ENCODE data around the gene KLHL29. TPM values are rescaled to one million over a fixed set of nuclear protein-coding genes. Genes with fewer than 3 reads are reported as not detected.

KLHL29 gene
- total RNA-seq, 1 donor from 2014 or later = 12.9 TPM

DNA sequence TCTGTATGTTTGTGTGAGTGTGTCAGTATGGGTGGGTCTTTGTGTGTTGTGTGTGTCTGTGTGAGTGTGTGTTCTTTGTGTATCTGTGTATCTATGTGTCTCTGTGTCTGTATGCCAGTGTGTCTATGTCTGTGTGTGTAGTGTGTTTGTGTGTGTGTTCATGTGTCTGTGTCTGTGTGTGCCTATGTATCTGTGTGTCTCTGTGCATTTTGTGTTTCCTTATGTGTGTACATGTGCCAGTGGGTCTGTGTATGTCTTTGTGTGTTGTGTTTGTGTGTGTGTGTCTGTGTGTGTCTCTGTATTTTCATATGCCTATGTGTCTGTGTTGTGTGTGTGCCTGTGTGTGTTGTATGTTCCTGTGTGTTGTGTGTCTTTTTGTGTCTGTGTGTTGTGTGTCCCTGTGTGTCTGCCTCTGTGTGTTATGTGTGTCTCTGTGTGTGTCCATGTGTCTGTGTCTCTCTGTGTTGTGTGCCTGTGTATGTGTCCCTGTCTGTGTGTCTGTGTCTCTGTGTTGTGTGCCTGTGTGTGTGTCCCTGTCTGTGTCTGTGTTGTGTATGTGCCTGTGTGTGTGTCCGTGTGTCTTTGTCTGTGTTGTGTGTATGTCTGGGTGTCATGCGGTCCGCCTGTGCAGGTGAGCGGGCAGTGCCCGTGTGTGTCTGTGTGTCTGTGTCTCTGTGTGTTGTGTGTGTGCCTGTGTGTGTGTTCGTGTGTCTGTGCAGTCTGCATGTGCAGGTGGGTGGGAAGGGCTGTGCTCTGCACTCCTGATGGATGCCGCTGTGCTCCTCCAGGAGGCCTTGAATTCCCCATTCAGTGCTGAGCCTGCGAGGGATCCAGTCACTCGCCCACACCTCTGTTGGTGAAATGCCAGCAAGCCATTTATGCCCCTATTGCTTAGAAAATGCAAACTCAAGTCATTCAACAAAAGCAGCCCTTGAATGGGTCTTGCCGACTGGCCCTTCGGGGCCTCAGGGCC is 37.4 kb downstream of the KLHL29 start:
- no peak for DNase-seq
- ATAC-seq = no peak

DNA sequence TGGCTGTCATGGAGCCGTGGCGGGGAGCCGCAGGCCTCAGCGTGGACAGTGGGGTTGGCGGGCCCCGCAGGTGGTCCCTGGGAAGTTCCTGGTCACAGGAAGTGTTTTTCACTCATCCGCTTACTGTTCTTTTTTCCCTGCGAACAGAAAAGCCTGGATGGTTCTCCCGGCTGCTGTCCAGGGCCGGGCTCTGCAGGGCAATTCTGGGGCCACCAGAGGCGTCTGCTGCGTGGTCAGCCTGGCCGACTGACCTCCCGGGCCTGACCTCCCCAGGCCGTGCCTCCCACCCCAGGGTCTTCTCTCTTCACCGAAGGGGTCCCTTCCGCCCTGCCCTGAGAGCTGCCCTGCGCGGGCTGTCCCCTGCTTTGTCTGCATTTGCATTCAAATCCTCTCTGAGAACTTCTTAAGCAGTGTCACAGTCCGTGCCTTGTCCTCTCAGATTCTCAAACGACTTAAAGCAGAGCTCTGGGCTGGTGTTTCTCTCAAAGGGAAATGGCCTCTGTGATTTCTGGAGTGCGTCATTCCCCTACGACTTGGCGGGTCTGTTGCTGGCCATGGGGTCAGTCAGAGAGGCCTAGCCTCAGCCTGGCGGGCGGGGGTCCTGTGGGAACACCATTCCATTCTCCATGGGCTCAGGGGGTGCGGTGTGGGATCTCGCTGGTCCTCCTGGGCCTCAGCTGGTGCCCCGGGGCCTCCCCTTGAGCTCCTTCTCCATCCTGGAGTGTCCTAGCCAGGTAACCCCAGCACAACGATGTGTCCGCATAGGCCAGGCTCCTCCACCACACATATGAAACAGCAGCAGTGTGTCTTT is 38.3 kb downstream of the KLHL29 start:
- DNase-seq = no peak
- H3K4me3 ChIP-seq = no peak overlapping the region

More for the DNA sequence above, 37.4 kb downstream of the KLHL29 start:
- TF ChIP-seq, protein P1, sequence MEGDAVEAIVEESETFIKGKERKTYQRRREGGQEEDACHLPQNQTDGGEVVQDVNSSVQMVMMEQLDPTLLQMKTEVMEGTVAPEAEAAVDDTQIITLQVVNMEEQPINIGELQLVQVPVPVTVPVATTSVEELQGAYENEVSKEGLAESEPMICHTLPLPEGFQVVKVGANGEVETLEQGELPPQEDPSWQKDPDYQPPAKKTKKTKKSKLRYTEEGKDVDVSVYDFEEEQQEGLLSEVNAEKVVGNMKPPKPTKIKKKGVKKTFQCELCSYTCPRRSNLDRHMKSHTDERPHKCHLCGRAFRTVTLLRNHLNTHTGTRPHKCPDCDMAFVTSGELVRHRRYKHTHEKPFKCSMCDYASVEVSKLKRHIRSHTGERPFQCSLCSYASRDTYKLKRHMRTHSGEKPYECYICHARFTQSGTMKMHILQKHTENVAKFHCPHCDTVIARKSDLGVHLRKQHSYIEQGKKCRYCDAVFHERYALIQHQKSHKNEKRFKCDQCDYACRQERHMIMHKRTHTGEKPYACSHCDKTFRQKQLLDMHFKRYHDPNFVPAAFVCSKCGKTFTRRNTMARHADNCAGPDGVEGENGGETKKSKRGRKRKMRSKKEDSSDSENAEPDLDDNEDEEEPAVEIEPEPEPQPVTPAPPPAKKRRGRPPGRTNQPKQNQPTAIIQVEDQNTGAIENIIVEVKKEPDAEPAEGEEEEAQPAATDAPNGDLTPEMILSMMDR (IDR thresholded peaks at IDR 0.05) = no peak
- Histone ChIP-seq H3K4me3 (no peak overlapping the region), H3K27me3 (ENCODE audit: low read depth) (no peaks in the 10 kb centered on the region), H3K27ac (no peak overlapping the region), H3K36me3 (no peaks in the 10 kb centered on the region), H3K4me1 (peaks cover 11% of the 10 kb centered on the region), H3K9me3 (no peaks in the 10 kb centered on the region)
- intact Hi-C loops (cut with DNase I) = no loop called here

DNA sequence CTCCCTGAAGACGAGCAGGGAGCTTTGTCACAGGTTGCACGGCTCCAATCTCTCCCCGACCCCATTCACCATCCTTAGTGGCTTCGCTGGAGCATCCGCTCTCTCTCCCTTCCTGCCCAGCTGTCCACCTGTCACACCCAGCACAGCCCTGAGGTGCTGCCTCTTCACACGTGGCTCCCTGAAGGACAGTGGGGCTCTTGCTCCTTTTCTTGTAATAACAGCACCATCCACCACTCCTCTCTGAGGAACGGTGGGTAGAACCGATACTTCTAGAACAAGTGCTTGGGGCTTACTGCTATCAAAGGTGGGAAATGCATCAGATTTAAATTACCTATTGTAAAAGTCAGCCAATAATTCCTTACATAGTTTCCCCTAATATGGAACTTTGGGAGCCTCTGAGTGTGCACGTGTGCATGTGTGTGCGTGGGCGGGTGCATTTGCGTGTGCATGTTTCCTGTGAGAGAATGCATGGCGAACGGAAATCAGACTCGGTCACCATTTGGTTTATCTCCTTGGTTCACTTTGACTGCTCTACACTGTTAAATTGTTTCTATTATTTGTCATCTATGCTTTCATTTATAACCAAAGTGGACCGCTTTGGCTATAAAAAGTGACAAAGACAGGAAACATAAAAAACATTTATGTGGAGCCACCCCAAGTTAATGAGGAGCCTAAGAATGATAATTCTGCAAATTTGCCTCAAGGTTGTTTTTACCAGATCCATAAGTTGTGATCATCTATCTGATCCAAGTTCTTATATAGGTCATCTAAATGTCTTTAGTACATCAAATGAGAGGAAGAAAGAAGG is 39.1 kb downstream of the KLHL29 start:
- Histone ChIP-seq H3K4me1 (peaks cover 11% of the 10 kb centered on the region), H3K27ac (no peak overlapping the region), H3K9me3 (no peaks in the 10 kb centered on the region), H3K4me3 (no peak overlapping the region), H3K27me3 (ENCODE audit: low read depth) (no peaks in the 10 kb centered on the region), H3K36me3 (no peaks in the 10 kb centered on the region)
- ATAC-seq (no peak), DNase-seq (no peak)
- TF ChIP-seq, protein P1 (IDR thresholded peaks at IDR 0.05) = no peak
- intact Hi-C loops (cut with DNase I) = no loop called here

More for the DNA sequence above, 38.3 kb downstream of the KLHL29 start:
- ATAC-seq = no peak
- Histone ChIP-seq H3K27me3 (ENCODE audit: low read depth) (no peaks in the 10 kb centered on the region), H3K27ac (no peak overlapping the region), H3K36me3 (no peaks in the 10 kb centered on the region), H3K4me1 (peaks cover 11% of the 10 kb centered on the region), H3K9me3 (no peaks in the 10 kb centered on the region)
- TF ChIP-seq, protein P1 (IDR thresholded peaks at IDR 0.05) = no peak
- intact Hi-C loops (cut with DNase I) = no loop called here

DNA sequence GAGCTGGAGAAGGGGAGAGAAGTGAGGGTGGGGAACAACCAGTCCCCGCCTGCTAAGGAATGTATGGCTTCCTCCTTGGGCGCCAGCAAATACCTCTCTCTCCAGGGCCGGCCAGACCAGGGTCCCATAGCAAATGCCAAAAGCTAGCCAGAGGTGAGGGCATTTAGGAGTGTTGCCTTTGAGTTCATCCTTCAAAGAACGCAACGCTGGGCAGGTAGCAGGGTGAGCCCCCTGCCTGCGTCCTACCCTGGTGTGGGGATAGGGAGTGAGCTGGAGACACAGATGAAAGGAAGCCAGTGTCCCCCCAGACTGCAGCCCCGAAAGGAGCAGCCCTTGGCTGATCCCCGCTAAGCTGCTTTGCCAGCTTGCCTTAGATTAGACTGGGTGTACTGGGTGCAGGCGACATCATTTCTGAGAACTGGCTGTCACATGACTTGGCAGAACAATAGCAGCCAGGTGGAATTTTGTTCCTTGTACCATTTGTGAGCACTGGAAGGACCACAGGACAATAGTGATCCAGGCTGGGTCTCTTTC is 40.4 kb downstream of the KLHL29 start:
- Histone ChIP-seq H3K4me3 (no peak overlapping the region), H3K4me1 (peaks cover 11% of the 10 kb centered on the region), H3K36me3 (no peaks in the 10 kb centered on the region), H3K27me3 (ENCODE audit: low read depth) (no peaks in the 10 kb centered on the region), H3K9me3 (no peaks in the 10 kb centered on the region), H3K27ac (peak overlapping the region; percentile 62)
- intact Hi-C loops (cut with DNase I) = no loop called here
- TF ChIP-seq, protein P1 (IDR thresholded peaks at IDR 0.05) = no peak
- DNase-seq (no peak), ATAC-seq (peak in 1 of 2 donors; percentile 18)

DNA sequence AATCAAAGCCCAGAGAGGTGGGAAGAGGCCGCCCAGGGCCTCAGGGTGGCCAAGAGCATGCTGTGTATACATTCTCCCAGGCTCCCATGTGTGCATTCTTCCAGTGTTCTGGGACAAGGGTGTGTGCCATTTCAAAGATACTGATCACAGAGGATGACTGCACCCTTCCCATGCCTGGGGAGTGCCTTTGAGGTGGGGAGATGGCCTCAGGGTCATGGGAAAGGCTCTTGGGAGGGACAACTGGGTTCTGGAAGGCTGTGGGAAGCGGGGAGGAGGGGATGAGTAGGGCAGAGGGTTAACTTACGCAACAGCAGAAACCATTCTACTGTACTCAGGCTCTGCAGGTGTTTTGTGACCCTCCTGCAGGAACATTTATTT is 40.9 kb downstream of the KLHL29 start:
- Histone ChIP-seq H3K4me3 (no peak overlapping the region), H3K9me3 (no peaks in the 10 kb centered on the region), H3K4me1 (peaks cover 11% of the 10 kb centered on the region), H3K27ac (peak overlapping the region; percentile 62), H3K36me3 (no peaks in the 10 kb centered on the region), H3K27me3 (ENCODE audit: low read depth) (no peaks in the 10 kb centered on the region)
- ATAC-seq (peak in 1 of 2 donors; percentile 7), DNase-seq (no peak)
- TF ChIP-seq, protein P1 (IDR thresholded peaks at IDR 0.05) = no peak
- intact Hi-C loops (cut with DNase I) = no loop called here
